GM23248 (cell line): ENCODE data around the gene UBE2R2.
"Not testable (repeated sequence)": the region's sequence is repeated elsewhere in the genome, so short reads cannot be mapped to it uniquely, and the experiment has no call there.

Experiments
- EZH2 ChIP-seq: fragments of 200-600 bp; sonication (generic); IDR thresholded peaks from 2 replicates; pipeline ENCODE4 v1.6.1; 2018; ENCODE audit warnings: antibody characterized with exemption, mild to moderate bottlenecking; ENCODE audit not compliant: insufficient read depth, poor library complexity, severe bottlenecking
- EZH2phosphoT487 ChIP-seq: fragments of 200-600 bp; sonication (generic); IDR thresholded peaks from 2 replicates; pipeline ENCODE4 v1.6.1; 2018; ENCODE audit warnings: antibody characterized with exemption, moderate library complexity, mild to moderate bottlenecking, low read depth; ENCODE audit not compliant: insufficient read depth

- TF ChIP-seq EZH2, EZH2phosphoT487: not testable (repeated sequence)
Measured at GRCh38 chr9:33789429-33789828, 27.5 kb upstream of the UBE2R2 start.
